OCI-LY7 (cell line): ENCODE data around the gene YLPM1.

Source experiments
- EZH2phosphoT487 ChIP-seq: fragments of 200-600 bp; sonication (generic); IDR thresholded peaks from 2 replicates; pipeline ENCODE4 v1.6.1; 2018; ENCODE audit warnings: low read depth, borderline replicate concordance, mild to moderate bottlenecking, mixed run types, antibody characterized with exemption, low read length, moderate library complexity, mixed read lengths
- TF ChIP-seq, protein P1 (sequence below): fragments of 200-600 bp; sonication (generic); conservative IDR thresholded peaks from 2 replicates; pipeline ENCODE4 v1.5.1; 2014; ENCODE audit warnings: mild to moderate bottlenecking, antibody characterized with exemption, low read length, moderate library complexity, mixed read lengths

DNA sequence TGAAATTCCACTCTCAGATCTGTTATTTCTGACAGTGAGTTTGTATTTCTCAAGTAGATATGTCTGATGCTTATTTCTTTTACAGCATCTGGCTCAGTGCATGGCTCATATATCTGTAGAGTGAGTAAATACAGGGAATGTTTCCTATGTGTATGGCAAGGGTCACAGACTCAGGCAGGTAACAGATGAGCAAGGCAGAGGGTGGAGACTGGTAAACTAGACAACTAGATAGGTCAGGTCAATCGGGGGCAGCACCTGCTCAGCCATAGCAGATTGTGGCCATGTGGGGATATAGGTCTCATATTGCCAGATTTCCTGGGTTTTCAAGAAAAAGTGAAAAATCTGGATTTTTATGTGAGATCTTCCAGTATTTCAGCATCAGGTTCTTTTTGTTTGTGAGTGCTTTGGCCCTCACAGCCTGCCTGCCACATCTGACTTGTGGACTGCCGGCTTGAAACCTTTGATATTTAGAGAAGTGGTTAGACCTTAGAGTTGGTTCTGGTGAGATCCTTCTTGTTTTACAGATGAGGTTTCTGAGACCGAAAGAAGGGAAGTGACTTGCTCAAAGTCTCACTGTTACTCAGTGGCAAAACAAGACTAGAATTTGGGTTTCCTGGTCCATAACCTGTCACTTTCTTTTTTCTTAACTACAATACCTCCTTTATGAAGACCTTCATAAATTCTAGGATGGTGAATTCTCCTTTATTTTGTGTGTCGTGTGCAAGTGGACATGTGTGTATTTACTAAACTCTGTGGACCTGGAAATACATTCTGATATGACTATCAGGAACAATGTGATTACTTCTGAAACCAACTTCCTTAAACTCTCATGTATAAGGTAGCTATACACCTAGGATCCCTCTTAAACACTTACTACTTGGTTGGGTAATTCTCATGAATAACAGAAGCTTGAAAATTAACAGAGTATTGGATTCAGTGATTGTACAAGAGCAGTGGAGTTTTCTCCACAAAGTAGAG, 78.4 kb downstream of the YLPM1 start:
- TF ChIP-seq, protein P1, sequence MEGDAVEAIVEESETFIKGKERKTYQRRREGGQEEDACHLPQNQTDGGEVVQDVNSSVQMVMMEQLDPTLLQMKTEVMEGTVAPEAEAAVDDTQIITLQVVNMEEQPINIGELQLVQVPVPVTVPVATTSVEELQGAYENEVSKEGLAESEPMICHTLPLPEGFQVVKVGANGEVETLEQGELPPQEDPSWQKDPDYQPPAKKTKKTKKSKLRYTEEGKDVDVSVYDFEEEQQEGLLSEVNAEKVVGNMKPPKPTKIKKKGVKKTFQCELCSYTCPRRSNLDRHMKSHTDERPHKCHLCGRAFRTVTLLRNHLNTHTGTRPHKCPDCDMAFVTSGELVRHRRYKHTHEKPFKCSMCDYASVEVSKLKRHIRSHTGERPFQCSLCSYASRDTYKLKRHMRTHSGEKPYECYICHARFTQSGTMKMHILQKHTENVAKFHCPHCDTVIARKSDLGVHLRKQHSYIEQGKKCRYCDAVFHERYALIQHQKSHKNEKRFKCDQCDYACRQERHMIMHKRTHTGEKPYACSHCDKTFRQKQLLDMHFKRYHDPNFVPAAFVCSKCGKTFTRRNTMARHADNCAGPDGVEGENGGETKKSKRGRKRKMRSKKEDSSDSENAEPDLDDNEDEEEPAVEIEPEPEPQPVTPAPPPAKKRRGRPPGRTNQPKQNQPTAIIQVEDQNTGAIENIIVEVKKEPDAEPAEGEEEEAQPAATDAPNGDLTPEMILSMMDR, result no peak
- TF ChIP-seq EZH2phosphoT487, result no peak
